GM18858 (cell line): ENCODE measurements around the gene PAPOLB.
"Not testable (repeated sequence)": the region's sequence is repeated elsewhere in the genome, so short reads cannot be mapped to it uniquely, and the experiment has no call there.

ENCODE experiments used
- ATAC-seq: cut with Tn5 transposase; IDR thresholded peaks from one replicate; pipeline ENCODE4 v1.9.1; 2021; ENCODE audit not compliant: unreplicated experiment

The PAPOLB gene

GRCh38 chr7:4861673-4862072, at the start of gene PAPOLB:
PAPOLB (minus strand) TSS chr7:4862030; CDS start chr7:4861810, 220 bp downstream.
- ATAC-seq = no peak

- no peak for ATAC-seq
These were observed 49.4 kb upstream of the PAPOLB start for GRCh38 chr7:4911111-4911828.

GRCh38 chr7:4906682-4907081, 44.9 kb upstream of the PAPOLB start:
- no peak for ATAC-seq

GRCh38 chr7:4905171-4905570, 43.3 kb upstream of the PAPOLB start:
- no peak for ATAC-seq

- ATAC-seq = no peak
These were observed 42.5 kb upstream of the PAPOLB start for GRCh38 chr7:4904346-4904745.

- ATAC-seq = no peak
These were observed 33.9 kb upstream of the PAPOLB start for GRCh38 chr7:4895766-4896165.

GRCh38 chr7:4894482-4894881, 32.7 kb upstream of the PAPOLB start:
- no peak for ATAC-seq

GRCh38 chr7:4893929-4894475, 32.2 kb upstream of the PAPOLB start:
- no peak for ATAC-seq

- ATAC-seq = not testable (repeated sequence)
These were observed 31.4 kb upstream of the PAPOLB start for GRCh38 chr7:4893188-4893587.

GRCh38 chr7:4891522-4891921, 29.7 kb upstream of the PAPOLB start:
- ATAC-seq = not testable (repeated sequence)

GRCh38 chr7:4889682-4890081, 27.9 kb upstream of the PAPOLB start:
- ATAC-seq = no peak

GRCh38 chr7:4888161-4888560, 26.3 kb upstream of the PAPOLB start:
- no peak for ATAC-seq

- ATAC-seq = no peak
These were observed 24.8 kb upstream of the PAPOLB start for GRCh38 chr7:4886671-4887070.

GRCh38 chr7:4885317-4885807, 23.5 kb upstream of the PAPOLB start:
- no peak for ATAC-seq

GRCh38 chr7:4884164-4884563, 22.3 kb upstream of the PAPOLB start:
- no peak for ATAC-seq

GRCh38 chr7:4883372-4884144, 21.7 kb upstream of the PAPOLB start, which contains the start of gene RADIL:
RADIL (minus strand) TSS chr7:4883716; CDS start chr7:4878139, 5,577 bp downstream.
- ATAC-seq = no peak

GRCh38 chr7:4883033-4883371, 21.2 kb upstream of the PAPOLB start:
- ATAC-seq = no peak

GRCh38 chr7:4882169-4883032, 20.6 kb upstream of the PAPOLB start:
- no peak for ATAC-seq

GRCh38 chr7:4880218-4880617, 18.4 kb upstream of the PAPOLB start:
- ATAC-seq = no peak

- no peak for ATAC-seq
These were observed 17.7 kb upstream of the PAPOLB start for GRCh38 chr7:4879396-4880081.
